GM21423 (cell line): ENCODE results near the gene TRHDE.

Experiments
- ATAC-seq: cut with Tn5 transposase; IDR thresholded peaks from one replicate; pipeline ENCODE4 v1.9.1; 2021; ENCODE audit warnings: mild to moderate bottlenecking, moderate library complexity; ENCODE audit not compliant: unreplicated experiment

The TRHDE gene

GRCh38 chr12:72272731-72273498 lies 745 bp downstream of the TRHDE start:
- no peak for ATAC-seq

DNA sequence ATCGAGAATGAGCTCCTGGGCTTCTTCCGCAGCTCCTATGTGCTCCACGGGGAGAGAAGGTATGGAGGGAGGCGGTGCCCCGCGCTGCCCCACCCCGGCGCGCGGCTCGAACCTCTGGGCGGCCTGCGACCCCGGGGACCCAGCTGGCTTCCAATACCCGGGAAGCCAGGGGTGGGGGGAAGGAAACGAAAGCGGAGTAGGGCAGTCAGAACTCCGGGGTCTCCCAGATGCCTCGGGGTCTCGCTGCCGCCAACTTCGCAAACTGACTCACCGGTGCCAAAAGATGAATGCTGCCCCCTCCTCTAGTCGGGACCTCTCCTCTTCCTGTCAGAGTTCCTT lies 1.3 kb downstream of the TRHDE start:
- no peak for ATAC-seq

DNA sequence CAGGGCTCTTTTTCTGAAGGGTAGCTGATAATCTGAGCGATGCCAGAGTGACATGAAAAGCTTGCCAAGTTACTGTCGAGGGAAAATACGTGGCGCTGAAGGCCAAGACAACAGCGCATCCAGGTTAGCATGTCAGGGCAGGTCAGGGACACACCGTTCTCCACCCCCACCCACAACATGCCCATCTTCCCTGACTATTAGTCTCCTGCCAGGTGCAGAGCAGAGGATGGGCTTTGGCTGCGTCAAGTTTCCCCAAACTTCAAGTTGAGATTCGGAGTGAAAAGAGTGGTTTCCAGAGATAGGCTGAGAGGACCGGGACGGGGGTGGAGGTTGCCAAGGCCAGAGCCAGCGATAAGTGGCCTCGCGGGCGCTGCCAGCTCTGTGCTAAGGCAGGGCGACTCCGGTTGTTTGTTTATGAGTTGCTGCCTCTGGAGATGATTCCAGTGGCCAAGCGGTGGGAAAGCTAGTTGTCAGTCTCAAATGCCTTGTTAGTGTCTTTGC lies 1.7 kb downstream of the TRHDE start:
- no peak for ATAC-seq

GRCh38 chr12:72274931-72275330 lies 2.8 kb downstream of the TRHDE start:
- ATAC-seq: no peak

DNA sequence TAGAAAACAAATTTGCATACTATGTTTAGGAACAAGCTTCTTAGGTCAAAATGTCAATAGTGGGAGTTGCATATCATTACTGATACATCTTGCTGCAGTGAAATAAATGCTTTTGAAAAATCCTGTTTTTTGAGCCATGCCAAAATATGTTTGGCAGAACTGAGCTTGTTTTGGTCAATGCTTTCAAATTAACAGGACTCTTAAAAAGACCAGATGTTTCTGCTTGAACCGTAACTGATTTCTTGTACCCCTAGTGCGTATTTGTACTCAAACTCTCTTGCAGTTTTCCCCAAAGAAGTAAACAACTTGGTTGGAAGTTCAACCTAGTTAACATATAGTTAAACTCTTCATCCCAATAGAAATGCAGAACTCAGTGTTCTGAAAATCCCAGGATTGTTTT lies 3.4 kb downstream of the TRHDE start:
- no peak for ATAC-seq

- no peak for ATAC-seq
Observed at GRCh38 chr12:72276181-72276805, 4.1 kb downstream of the TRHDE start.

GRCh38 chr12:72277415-72277814 lies 5.2 kb downstream of the TRHDE start:
- no peak for ATAC-seq

DNA sequence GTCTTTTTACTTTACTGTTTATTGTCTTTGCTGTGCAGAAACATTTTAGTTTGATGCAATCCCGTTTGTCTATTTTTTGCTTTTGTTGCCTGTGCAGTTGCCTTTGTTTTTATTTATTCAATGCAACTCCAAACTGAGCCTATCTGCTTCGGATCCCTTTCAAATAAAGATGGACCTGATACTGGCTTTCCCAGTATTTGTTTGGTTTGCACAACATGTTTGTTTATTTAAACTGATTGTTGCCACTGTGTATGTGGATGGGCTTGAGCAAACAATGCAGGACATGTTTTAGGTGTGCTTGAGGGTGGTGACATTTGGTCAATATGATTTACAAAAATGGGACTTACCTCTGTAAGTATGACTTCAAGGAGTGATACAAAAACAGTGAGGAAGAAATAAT lies 6.7 kb downstream of the TRHDE start:
- no peak for ATAC-seq

- ATAC-seq: no peak
Observed at GRCh38 chr12:72281126-72281525, 9.0 kb downstream of the TRHDE start.

DNA sequence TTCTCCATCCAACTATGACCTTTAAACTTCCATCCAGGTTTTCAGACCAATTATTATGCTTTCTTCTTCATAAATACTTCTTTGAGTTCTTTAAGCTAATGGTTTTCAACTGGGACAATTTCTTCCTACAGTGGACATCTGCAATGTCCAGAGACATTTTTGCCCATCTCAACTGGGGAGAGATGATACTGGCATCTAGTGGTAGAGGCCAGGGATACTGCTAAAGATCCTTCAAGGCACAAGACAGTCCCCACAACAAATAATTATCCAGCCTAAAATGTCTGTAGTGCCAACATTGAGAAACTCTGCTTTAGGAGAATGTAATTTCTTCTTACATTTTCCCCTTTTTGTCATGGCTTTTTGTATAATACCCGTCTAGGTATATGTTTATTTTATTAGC lies 10.6 kb downstream of the TRHDE start:
- no peak for ATAC-seq

DNA sequence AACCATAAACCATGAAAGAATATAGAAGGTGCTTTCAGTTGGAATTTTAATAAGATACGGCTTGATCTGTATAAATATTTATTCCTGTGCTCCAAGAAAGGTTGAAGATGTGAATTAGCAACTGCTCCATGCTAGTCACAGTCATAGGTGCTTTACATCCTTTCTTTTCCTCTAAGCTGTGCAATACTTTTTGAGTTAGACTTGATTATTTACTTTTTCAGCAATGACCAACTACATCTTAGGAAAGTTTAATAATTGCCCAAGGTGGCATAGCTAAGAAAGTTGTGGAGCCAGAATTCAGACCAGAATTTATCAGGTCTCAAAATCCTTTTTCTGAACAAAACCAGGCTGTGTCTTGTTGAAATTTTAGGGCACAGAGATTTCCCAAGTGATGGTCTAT lies 13.7 kb downstream of the TRHDE start:
- no peak for ATAC-seq

- ATAC-seq: no peak
Observed at GRCh38 chr12:72286526-72286925, 14.4 kb downstream of the TRHDE start.

- ATAC-seq: no peak
Observed at GRCh38 chr12:72288436-72288835, 16.3 kb downstream of the TRHDE start.

DNA sequence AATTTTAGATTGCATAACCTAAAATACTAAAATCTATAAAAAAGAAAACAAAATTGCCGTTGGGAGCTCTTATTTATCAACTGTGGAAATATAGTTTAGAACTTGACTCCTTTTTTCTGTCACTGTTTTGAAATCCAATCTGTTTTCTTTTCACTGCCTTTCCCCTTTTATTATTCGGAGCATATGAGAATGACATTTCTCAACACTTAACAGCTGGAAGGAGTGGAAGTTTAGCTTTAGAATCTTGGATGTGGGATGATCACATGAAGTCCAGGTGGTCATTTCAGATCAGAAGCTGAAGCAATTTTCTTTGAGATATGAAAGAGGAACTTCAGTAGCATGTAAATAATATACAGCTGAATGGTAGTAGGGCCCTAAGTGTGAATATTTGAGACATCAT lies 16.7 kb downstream of the TRHDE start:
- no peak for ATAC-seq

- no peak for ATAC-seq
Observed at GRCh38 chr12:72289633-72290032, 17.5 kb downstream of the TRHDE start.

GRCh38 chr12:72291175-72291574 lies 19.0 kb downstream of the TRHDE start:
- no peak for ATAC-seq

DNA sequence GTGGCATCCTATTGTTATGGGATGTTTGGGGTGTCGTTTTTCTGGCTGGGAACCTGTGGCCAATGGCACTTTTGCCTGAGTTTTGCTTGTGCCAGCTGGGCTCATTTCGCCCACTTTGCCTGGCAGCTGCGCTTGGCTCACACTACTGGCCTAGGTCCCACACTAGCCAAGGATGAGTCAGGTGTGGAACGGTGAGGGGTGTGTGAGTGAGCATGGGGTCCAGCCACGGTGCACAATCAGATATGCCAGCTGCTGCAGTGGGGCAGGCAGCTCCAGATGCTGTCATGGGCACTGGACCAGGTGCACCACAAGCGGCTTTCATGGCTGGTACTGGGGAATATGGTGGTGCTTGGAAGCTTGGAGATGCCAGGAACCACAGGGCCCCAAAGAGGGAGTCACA lies 21.5 kb downstream of the TRHDE start:
- no peak for ATAC-seq

- no peak for ATAC-seq
Observed at GRCh38 chr12:72295101-72295500, 22.9 kb downstream of the TRHDE start.

- no peak for ATAC-seq
Observed at GRCh38 chr12:72295744-72296143, 23.6 kb downstream of the TRHDE start.

GRCh38 chr12:72296389-72296788 lies 24.2 kb downstream of the TRHDE start:
- ATAC-seq: no peak

DNA sequence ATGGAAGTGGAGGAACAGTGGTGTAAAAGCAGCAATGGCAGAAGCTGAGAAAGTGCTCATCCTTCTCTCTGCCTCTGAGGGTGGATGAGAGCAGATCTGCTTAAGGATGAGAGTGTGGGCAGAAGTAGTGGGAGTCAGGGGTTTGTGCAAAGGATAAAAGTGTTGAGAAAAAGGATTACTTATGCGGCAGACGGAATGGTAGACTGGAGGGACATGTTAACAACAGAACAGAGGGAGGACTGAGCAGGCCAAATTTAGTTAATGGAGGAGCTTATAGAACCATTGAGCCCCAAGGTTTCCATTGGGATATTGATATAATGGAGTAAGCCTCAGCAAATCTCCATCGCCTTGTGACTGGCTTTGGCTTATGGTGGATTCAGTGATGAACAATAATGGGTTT lies 25.5 kb downstream of the TRHDE start:
- ATAC-seq: no peak

DNA sequence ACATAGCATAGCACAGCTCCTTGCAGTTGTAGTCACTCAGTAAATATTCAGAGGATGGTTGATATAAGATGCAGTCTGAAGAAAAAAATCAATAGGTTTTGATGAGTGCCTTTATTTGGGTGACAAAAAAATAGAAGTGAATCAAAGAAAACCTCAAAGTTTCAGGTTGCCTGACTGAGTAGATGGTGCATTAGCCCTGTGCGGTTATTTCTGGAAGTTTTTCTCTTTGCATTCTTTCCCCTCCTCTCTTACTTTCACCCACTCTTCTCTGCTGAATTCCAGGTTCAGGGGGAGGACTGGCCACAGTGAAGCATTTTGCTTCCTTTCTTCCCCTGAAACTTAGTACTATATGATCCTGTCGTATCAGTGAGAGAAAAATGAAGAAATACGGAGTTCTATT lies 28.6 kb downstream of the TRHDE start:
- no peak for ATAC-seq

GRCh38 chr12:72304751-72305150 lies 32.6 kb downstream of the TRHDE start:
- no peak for ATAC-seq
